Astrocyte (in vitro differentiated cells and primary cell): ENCODE data around the gene WDR7.

Experiments
- EZH2 ChIP-seq: IDR thresholded peaks from 2 replicates; pipeline ENCODE4 v1.6.1; 2012; ENCODE audit warnings: mild to moderate bottlenecking, low read length, inconsistent platforms; ENCODE audit not compliant: insufficient read depth
- TF ChIP-seq, protein P1 (sequence below): IDR thresholded peaks from 2 replicates; pipeline ENCODE4 v1.5.1; 2011; ENCODE audit warnings: low read depth, mild to moderate bottlenecking, inconsistent platforms, low read length, moderate library complexity; ENCODE audit not compliant: insufficient read depth

- TF ChIP-seq, protein P1, sequence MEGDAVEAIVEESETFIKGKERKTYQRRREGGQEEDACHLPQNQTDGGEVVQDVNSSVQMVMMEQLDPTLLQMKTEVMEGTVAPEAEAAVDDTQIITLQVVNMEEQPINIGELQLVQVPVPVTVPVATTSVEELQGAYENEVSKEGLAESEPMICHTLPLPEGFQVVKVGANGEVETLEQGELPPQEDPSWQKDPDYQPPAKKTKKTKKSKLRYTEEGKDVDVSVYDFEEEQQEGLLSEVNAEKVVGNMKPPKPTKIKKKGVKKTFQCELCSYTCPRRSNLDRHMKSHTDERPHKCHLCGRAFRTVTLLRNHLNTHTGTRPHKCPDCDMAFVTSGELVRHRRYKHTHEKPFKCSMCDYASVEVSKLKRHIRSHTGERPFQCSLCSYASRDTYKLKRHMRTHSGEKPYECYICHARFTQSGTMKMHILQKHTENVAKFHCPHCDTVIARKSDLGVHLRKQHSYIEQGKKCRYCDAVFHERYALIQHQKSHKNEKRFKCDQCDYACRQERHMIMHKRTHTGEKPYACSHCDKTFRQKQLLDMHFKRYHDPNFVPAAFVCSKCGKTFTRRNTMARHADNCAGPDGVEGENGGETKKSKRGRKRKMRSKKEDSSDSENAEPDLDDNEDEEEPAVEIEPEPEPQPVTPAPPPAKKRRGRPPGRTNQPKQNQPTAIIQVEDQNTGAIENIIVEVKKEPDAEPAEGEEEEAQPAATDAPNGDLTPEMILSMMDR: no peak
- no peak for TF ChIP-seq EZH2
These were observed 151.9 kb downstream of the WDR7 start for GRCh38 chr18:56803051-56803450.
